Measurements from ENCODE around the gene MED15.

DNA sequence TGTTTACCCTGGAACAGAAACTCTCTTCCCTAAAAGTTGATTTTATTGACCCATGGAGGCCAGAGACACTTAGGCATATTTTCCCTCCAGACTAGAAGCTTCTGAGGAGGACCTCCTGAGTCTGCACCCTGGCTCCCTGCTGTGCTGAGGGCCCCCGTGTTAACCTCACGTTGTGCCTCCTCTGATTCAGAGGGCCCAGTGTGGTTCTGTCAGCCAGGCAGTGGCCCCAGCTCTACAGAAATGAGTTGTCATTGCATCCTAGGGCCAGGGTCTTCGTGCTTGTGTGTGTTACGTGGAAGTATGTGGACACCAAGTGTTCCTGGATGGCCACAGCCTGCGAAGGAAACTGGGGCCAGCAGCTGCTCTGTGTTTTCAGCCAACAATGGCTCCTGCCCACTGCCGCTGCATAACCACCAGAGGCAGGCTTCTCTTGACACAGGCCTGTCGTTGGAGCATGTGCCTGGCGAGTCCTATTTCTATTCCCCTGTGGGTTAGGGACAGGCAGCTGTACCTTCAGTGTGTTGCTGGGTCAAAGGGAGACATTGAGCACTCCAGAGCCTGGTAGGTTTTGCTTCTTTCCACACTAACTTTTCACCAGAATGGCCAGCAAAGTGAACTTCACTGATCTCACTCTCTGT lies 44.5 kb downstream of the MED15 start:
- TF ChIP-seq, protein P1, sequence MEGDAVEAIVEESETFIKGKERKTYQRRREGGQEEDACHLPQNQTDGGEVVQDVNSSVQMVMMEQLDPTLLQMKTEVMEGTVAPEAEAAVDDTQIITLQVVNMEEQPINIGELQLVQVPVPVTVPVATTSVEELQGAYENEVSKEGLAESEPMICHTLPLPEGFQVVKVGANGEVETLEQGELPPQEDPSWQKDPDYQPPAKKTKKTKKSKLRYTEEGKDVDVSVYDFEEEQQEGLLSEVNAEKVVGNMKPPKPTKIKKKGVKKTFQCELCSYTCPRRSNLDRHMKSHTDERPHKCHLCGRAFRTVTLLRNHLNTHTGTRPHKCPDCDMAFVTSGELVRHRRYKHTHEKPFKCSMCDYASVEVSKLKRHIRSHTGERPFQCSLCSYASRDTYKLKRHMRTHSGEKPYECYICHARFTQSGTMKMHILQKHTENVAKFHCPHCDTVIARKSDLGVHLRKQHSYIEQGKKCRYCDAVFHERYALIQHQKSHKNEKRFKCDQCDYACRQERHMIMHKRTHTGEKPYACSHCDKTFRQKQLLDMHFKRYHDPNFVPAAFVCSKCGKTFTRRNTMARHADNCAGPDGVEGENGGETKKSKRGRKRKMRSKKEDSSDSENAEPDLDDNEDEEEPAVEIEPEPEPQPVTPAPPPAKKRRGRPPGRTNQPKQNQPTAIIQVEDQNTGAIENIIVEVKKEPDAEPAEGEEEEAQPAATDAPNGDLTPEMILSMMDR (IDR thresholded peaks at IDR 0.05; ENCODE audit: low read depth, low read length, poor library complexity, severe bottlenecking): no peak
- no peak for TF ChIP-seq EZH2phosphoT487 (IDR thresholded peaks at IDR 0.05; ENCODE audit: borderline replicate concordance, low read length)
